Esophagus squamous epithelium (tissue), 5 donors: Measurements from ENCODE around the gene WHAMM. TPM values are rescaled to one million over a fixed set of nuclear protein-coding genes. Genes with fewer than 3 reads are reported as not detected.

Experiments used
- DNase-seq: peaks from one replicate; lab custom pipeline; 2025; lab: John Stamatoyannopoulos, UW
- H3K27ac ChIP-seq, 4 donors: fragments of 200-600 bp; sonication (generic); one replicate each; pipeline ENCODE4 v1.5.1; 2016 to 2019; ENCODE audit warnings: mild to moderate bottlenecking in 1 of 4
- H3K27me3 ChIP-seq, 4 donors: fragments of 200-600 bp; sonication (generic); 1 replicate in 3 of 4; 2 replicates in 1 of 4; pipeline versions ENCODE4 v1.5.1 to v1.6.0; 2017 to 2021; ENCODE audit warnings: antibody characterized with exemption in 1 of 4
- H3K36me3 ChIP-seq, 3 donors: fragments of 200-600 bp; sonication (generic); one replicate each; pipeline ENCODE4 v1.5.1; 2016 to 2019
- H3K4me1 ChIP-seq, 3 donors: fragments of 200-600 bp; sonication (generic); one replicate each; pipeline ENCODE4 v1.5.1; 2017 to 2019
- H3K4me3 ChIP-seq, 4 donors: fragments of 200-600 bp; sonication (generic); 1 replicate in 3 of 4; 2 replicates in 1 of 4; pipeline ENCODE4 v1.5.1; 2016 to 2019; ENCODE audit warnings: mild to moderate bottlenecking in 2 of 4, moderate library complexity in 1 of 4
- H3K9me3 ChIP-seq, 3 donors: fragments of 200-600 bp; sonication (generic); one replicate each; pipeline ENCODE4 v1.5.1; 2016 to 2019
- POLR2A ChIP-seq, 4 donors: fragments of 450-650 bp; IDR thresholded peaks; one replicate each; pipeline ENCODE4 v1.6.1; 2017; ENCODE audit warnings: antibody characterized with exemption in 4 of 4, mild to moderate bottlenecking in 4 of 4, moderate library complexity in 3 of 4
- WGBS, 2 donors: methylation state at CpG; one replicate each; pipeline ENCODE4 v1.1.5; 2018; 5-methylcytosine and 5-hydroxymethylcytosine counted together
- intact Hi-C: fragments of 100-400 bp; cut with DNase I; formaldehyde crosslinking; loops from one replicate; pipeline ENCODE4 v1.15.0; 2022
- total RNA-seq, 4 donors: library from RNA; depleted of rRNA; stranded (reverse); fragments of >200 nt; gene quantifications; one replicate each; pipeline ENCODE4 v1.1.0, GENCODE V29; 2016
- TF ChIP-seq, protein P1 (sequence below), 6 experiments: fragments of 450-650 bp in 4 of 6; fragments of 200-600 bp in 2 of 6; sonication (generic) in 2 of 6; IDR thresholded peaks; one replicate each; pipeline ENCODE4 v1.5.1; 2016 to 2019; ENCODE audit warnings: antibody characterized with exemption in 6 of 6, mild to moderate bottlenecking in 4 of 6, moderate library complexity in 4 of 6
- donor health status: DM: yes; HTN: yes; CAD: no.

WHAMM gene
- total RNA-seq, 4 donors from 2014 or later, result 5.3 to 8.8 (median 6.1) TPM

GRCh38 chr15:82840166-82840565, 30.7 kb downstream of the WHAMM start:
- TF ChIP-seq POLR2A (IDR thresholded peaks at IDR 0.05), result no peak
- TF ChIP-seq, protein P1, sequence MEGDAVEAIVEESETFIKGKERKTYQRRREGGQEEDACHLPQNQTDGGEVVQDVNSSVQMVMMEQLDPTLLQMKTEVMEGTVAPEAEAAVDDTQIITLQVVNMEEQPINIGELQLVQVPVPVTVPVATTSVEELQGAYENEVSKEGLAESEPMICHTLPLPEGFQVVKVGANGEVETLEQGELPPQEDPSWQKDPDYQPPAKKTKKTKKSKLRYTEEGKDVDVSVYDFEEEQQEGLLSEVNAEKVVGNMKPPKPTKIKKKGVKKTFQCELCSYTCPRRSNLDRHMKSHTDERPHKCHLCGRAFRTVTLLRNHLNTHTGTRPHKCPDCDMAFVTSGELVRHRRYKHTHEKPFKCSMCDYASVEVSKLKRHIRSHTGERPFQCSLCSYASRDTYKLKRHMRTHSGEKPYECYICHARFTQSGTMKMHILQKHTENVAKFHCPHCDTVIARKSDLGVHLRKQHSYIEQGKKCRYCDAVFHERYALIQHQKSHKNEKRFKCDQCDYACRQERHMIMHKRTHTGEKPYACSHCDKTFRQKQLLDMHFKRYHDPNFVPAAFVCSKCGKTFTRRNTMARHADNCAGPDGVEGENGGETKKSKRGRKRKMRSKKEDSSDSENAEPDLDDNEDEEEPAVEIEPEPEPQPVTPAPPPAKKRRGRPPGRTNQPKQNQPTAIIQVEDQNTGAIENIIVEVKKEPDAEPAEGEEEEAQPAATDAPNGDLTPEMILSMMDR (IDR thresholded peaks at IDR 0.05), result no peak
- H3K27ac ChIP-seq, result no peak overlapping the region
- H3K27me3 ChIP-seq, result no peaks in the 10 kb centered on the region
- WGBS, 2 donors, result 91 to 95% methylated on average over 4 of the region's 4 CpGs
- peaks cover 0 to 6% (median 0%) of the 10 kb centered on the region in 3 donors for H3K4me1 ChIP-seq
- no peaks in the 10 kb centered on the region for H3K9me3 ChIP-seq
- no peak for DNase-seq
- peaks cover 11 to 42% (median 18%) of the 10 kb centered on the region in 3 donors for H3K36me3 ChIP-seq
- H3K4me3 ChIP-seq, result no peak overlapping the region
- intact Hi-C loops, result no loop called here

GRCh38 chr15:82843566-82843965, 34.1 kb downstream of the WHAMM start:
- Histone ChIP-seq H3K36me3 (peaks cover 0 to 8% (median 0%) of the 10 kb centered on the region in 3 donors), H3K27me3 (no peaks in the 10 kb centered on the region), H3K4me3 (no peak overlapping the region), H3K4me1 (peaks cover 0 to 6% (median 0%) of the 10 kb centered on the region in 3 donors), H3K9me3 (no peaks in the 10 kb centered on the region), H3K27ac (no peak overlapping the region)
- no peak for DNase-seq
- intact Hi-C loops, result no loop called here
- TF ChIP-seq, protein P1 (IDR thresholded peaks at IDR 0.05), result no peak
- no peak for TF ChIP-seq POLR2A (IDR thresholded peaks at IDR 0.05)
- 80 to 87% methylated on average over 3 of the region's 3 CpGs for WGBS, 2 donors

DNA sequence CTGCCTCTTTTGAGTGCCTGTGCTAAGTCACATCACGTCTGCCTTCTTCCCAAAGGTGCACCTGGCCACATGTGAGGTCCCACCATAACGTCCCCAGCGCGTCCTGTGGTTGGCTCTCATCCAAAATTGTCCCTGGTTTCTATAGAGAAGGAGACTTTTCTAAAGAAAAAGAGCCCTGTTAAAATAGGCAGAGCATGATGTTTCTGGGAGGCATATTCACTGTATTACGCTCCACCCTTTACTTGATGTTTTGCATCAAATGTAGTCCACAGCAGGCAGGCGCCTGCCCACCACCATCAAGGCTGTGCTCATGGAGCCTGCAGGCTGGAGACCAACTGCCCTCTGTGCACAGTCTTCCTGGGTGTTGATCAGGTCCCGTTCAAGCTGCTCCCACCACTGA, 36.3 kb downstream of the WHAMM start:
- DNase-seq, result no peak
- TF ChIP-seq POLR2A (IDR thresholded peaks at IDR 0.05), result no peak
- TF ChIP-seq, protein P1 (IDR thresholded peaks at IDR 0.05), result no peak
- no peaks in the 10 kb centered on the region for H3K9me3 ChIP-seq
- no peaks in the 10 kb centered on the region for H3K27me3 ChIP-seq
- no peak overlapping the region for H3K4me3 ChIP-seq
- intact Hi-C loops, result no loop called here
- H3K4me1 ChIP-seq, result peaks cover 0 to 24% (median 7%) of the 10 kb centered on the region in 3 donors
- 73 to 75% methylated on average over 7 of the region's 7 CpGs for WGBS, 2 donors
- no peaks in the 10 kb centered on the region for H3K36me3 ChIP-seq
- no peak overlapping the region for H3K27ac ChIP-seq

DNA sequence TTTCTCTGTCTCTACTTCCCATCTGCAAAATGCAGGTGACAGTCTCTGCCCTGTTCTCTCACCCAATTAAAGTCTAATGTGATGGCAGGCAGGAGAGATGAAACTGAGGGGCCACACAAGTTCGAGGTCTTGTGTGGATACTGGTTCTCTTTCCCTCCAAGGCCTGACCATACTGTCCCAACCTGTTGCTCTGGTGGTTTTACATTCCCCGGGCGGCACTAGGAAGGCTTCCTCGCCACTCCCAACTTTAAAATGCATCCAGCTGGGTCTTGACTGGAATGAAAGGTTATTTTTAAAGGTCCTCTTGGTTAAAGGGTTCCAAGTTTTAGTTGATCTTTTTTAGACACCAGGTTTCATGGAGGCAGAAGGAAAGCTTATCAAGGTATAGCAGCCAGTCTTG, 37.2 kb downstream of the WHAMM start:
- Histone ChIP-seq H3K27me3 (no peaks in the 10 kb centered on the region), H3K4me3 (no peak overlapping the region), H3K9me3 (no peaks in the 10 kb centered on the region), H3K4me1 (peaks cover 0 to 27% (median 7%) of the 10 kb centered on the region in 3 donors), H3K36me3 (peaks cover 0 to 2% (median 0%) of the 10 kb centered on the region in 3 donors), H3K27ac (no peak overlapping the region)
- DNase-seq, result no peak
- intact Hi-C loops, result no loop called here
- TF ChIP-seq POLR2A (IDR thresholded peaks at IDR 0.05), result no peak
- TF ChIP-seq, protein P1 (IDR thresholded peaks at IDR 0.05), result no peak
- 48 to 74% methylated on average over 3 to 4 of the region's 4 CpGs for WGBS, 2 donors

GRCh38 chr15:82847703-82848102, 38.3 kb downstream of the WHAMM start:
- H3K27ac ChIP-seq, result no peak overlapping the region
- H3K27me3 ChIP-seq, result no peaks in the 10 kb centered on the region
- no peak for DNase-seq
- WGBS, 2 donors, result 58 to 90% methylated on average over 2 to 8 of the region's 8 CpGs
- no peak overlapping the region for H3K4me3 ChIP-seq
- peaks cover 0 to 27% (median 7%) of the 10 kb centered on the region in 3 donors for H3K4me1 ChIP-seq
- intact Hi-C loops, result no loop called here
- peaks cover 0 to 7% (median 0%) of the 10 kb centered on the region in 3 donors for H3K36me3 ChIP-seq
- H3K9me3 ChIP-seq, result no peaks in the 10 kb centered on the region
- TF ChIP-seq POLR2A (IDR thresholded peaks at IDR 0.05), result no peak
- TF ChIP-seq, protein P1 (IDR thresholded peaks at IDR 0.05), result no peak
